Body of pancreas (tissue), 4 donors: ENCODE results near the gene DDX49. TPM values are rescaled to one million over a fixed set of nuclear protein-coding genes. Genes with fewer than 3 reads are reported as not detected.

ENCODE experiments used
- ATAC-seq: fragments of 150-250 bp; one replicate; pipeline ENCODE4 v1.9.1; 2016
- DNase-seq, 4 donors: peaks; one replicate each; pipeline ENCODE4 v3.0.0-alpha.2; 2019
- H3K27ac ChIP-seq, 4 donors: fragments of 200-600 bp; sonication (generic); 1 replicate in 3 of 4; 2 replicates in 1 of 4; pipeline versions ENCODE4 v1.5.1 to v1.6.1; 2016 to 2019; ENCODE audit warnings: mild to moderate bottlenecking in 1 of 4, mixed read lengths in 1 of 4, moderate library complexity in 1 of 4
- H3K27me3 ChIP-seq, 2 donors: fragments of 200-600 bp; sonication (generic); one replicate each; pipeline ENCODE4 v1.6.0; 2016; ENCODE audit warnings: mild to moderate bottlenecking in 1 of 2
- H3K36me3 ChIP-seq, 2 donors: fragments of 200-600 bp; sonication (generic); replicated peaks in 1 of 2; 2 replicates each; pipeline ENCODE4 v1.5.1; 2016; ENCODE audit warnings: low read depth in 2 of 2; ENCODE audit not compliant: insufficient read depth in 1 of 2
- H3K4me1 ChIP-seq: fragments of 200-600 bp; sonication (generic); one replicate; pipeline ENCODE4 v1.6.0; 2016
- H3K4me3 ChIP-seq, 2 donors: fragments of 200-600 bp; sonication (generic); 1 replicate in 1 of 2; 2 replicates in 1 of 2; pipeline ENCODE4 v1.5.1; 2016 to 2019
- H3K9me3 ChIP-seq, 3 donors: fragments of 200-600 bp; sonication (generic); 1 replicate in 2 of 3; 2 replicates in 1 of 3; pipeline ENCODE4 v1.5.1; 2016
- POLR2A ChIP-seq, 3 donors: fragments of 450-650 bp; IDR thresholded peaks; one replicate each; pipeline ENCODE4 v1.6.1; 2016; ENCODE audit warnings: antibody characterized with exemption in 3 of 3, mild to moderate bottlenecking in 2 of 3
- WGBS, 2 donors: methylation state at CpG; one replicate each; pipeline ENCODE4 v1.1.5; 2017; 5-methylcytosine and 5-hydroxymethylcytosine counted together
- intact Hi-C: fragments of 100-400 bp; cut with DNase I; formaldehyde crosslinking; loops from one replicate; pipeline ENCODE4 v1.15.1; 2023
- total RNA-seq, 2 donors: library from RNA; depleted of rRNA; stranded (reverse); fragments of >200 nt; gene quantifications; one replicate each; pipeline ENCODE4 v1.1.0, GENCODE V29; 2016
- TF ChIP-seq, protein P1 (sequence below), 7 experiments: fragments of 450-650 bp in 4 of 7; fragments of 200-600 bp in 3 of 7; sonication (generic) in 3 of 7; IDR thresholded peaks; one replicate each; pipeline ENCODE4 v1.5.1; 2016 to 2019; ENCODE audit warnings: antibody characterized with exemption in 7 of 7

The DDX49 gene
- total RNA-seq, 2 donors from 2014 or later: 39.4 to 44.2 TPM

DNA sequence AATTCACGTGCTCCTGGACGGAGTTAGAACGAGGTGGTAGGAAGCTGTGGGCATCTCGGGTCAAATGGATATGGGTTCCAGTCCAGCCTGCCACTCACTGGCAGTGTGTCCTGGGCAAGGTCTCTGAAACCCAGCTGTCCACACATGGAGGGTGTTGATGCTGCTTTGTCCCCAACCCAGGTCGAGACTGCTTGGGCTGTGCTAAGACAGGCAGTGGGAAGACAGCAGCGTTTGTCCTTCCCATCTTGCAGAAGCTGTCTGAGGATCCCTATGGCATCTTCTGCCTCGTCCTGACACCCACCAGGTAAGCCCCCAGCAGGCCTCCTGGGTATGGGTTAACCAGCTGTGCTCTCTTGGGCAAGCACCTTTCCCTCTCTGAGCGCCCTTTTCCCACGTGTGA, 885 bp downstream of the DDX49 start:
- no peaks in the 10 kb centered on the region for H3K27me3 ChIP-seq
- peak overlapping the region in 1 of 4 donors; percentile 95 for H3K27ac ChIP-seq
- DNase-seq (no peak), ATAC-seq (no peak)
- 34 to 37% methylated on average over 7 to 9 of the region's 9 CpGs for WGBS, 2 donors
- intact Hi-C loops: no loop called here
- peak overlapping the region in 1 of 2 donors; percentile 100 for H3K4me3 ChIP-seq
- H3K36me3 ChIP-seq: peaks cover 4 to 20% of the 10 kb centered on the region in 2 donors
- H3K9me3 ChIP-seq: no peaks in the 10 kb centered on the region
- peaks cover 41% of the 10 kb centered on the region for H3K4me1 ChIP-seq
- TF ChIP-seq, protein P1, sequence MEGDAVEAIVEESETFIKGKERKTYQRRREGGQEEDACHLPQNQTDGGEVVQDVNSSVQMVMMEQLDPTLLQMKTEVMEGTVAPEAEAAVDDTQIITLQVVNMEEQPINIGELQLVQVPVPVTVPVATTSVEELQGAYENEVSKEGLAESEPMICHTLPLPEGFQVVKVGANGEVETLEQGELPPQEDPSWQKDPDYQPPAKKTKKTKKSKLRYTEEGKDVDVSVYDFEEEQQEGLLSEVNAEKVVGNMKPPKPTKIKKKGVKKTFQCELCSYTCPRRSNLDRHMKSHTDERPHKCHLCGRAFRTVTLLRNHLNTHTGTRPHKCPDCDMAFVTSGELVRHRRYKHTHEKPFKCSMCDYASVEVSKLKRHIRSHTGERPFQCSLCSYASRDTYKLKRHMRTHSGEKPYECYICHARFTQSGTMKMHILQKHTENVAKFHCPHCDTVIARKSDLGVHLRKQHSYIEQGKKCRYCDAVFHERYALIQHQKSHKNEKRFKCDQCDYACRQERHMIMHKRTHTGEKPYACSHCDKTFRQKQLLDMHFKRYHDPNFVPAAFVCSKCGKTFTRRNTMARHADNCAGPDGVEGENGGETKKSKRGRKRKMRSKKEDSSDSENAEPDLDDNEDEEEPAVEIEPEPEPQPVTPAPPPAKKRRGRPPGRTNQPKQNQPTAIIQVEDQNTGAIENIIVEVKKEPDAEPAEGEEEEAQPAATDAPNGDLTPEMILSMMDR (IDR thresholded peaks at IDR 0.05): no peak
- TF ChIP-seq POLR2A (IDR thresholded peaks at IDR 0.05): no peak

GRCh38 chr19:18921593-18921992, 2.1 kb downstream of the DDX49 start:
- 87 to 97% methylated on average over 6 to 15 of the region's 17 CpGs for WGBS, 2 donors
- H3K27me3 ChIP-seq: no peaks in the 10 kb centered on the region
- H3K4me3 ChIP-seq: no peak overlapping the region
- intact Hi-C loops: no loop called here
- H3K27ac ChIP-seq: no peak overlapping the region
- H3K9me3 ChIP-seq: no peaks in the 10 kb centered on the region
- H3K36me3 ChIP-seq: peaks cover 4 to 28% of the 10 kb centered on the region in 2 donors
- DNase-seq (no peak), ATAC-seq (no peak)
- H3K4me1 ChIP-seq: peaks cover 29% of the 10 kb centered on the region
- no peak for TF ChIP-seq POLR2A (IDR thresholded peaks at IDR 0.05)
- TF ChIP-seq, protein P1 (IDR thresholded peaks at IDR 0.05): no peak

GRCh38 chr19:18922228-18922985, 2.9 kb downstream of the DDX49 start:
- no peak overlapping the region for H3K4me3 ChIP-seq
- H3K4me1 ChIP-seq: peaks cover 23% of the 10 kb centered on the region
- no peaks in the 10 kb centered on the region for H3K27me3 ChIP-seq
- DNase-seq (no peak), ATAC-seq (no peak)
- intact Hi-C loops: no loop called here
- no peak overlapping the region for H3K27ac ChIP-seq
- TF ChIP-seq, protein P1 (IDR thresholded peaks at IDR 0.05): no peak
- no peak for TF ChIP-seq POLR2A (IDR thresholded peaks at IDR 0.05)
- no peaks in the 10 kb centered on the region for H3K9me3 ChIP-seq
- H3K36me3 ChIP-seq: peaks cover 4 to 28% of the 10 kb centered on the region in 2 donors
- WGBS, 2 donors: 81 to 95% methylated on average over 7 to 26 of the region's 29 CpGs

DNA sequence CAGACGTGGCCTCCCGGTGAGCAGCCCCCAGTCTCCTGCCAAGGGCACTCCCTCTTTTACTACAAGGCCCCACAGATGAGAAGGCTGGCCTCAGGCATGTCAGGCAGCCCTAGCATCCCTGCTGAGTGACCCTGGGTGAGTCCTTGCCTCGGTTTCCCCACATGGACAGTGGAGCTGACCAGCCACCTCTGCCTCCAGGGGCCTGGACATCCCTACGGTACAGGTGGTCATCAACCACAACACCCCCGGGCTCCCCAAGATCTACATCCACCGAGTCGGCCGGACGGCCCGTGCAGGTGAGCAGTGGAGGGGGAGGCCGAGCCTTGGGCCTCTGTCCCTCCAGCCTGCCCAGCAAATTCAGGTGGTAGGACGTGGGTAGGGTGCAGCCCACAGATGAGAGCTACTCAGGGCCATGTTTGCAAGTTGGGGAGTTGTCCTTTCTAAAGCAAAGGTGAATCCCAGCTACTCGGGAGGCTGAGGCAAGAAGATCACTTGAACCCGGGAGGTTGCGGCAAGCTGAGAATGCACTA, 5.2 kb downstream of the DDX49 start:
- DNase-seq: no peak
- Histone ChIP-seq H3K27me3 (no peaks in the 10 kb centered on the region), H3K27ac (no peak overlapping the region), H3K9me3 (no peaks in the 10 kb centered on the region), H3K36me3 (peaks cover 4 to 32% of the 10 kb centered on the region in 2 donors), H3K4me1 (peaks cover 12% of the 10 kb centered on the region), H3K4me3 (no peak overlapping the region)
- 95 to 97% methylated on average over 3 to 8 of the region's 15 CpGs for WGBS, 2 donors
- TF ChIP-seq POLR2A (IDR thresholded peaks at IDR 0.05): no peak
- TF ChIP-seq, protein P1 (IDR thresholded peaks at IDR 0.05): no peak
- intact Hi-C loops: no loop called here
- ATAC-seq: no peak
